K562 (cell line): ENCODE results near the gene MID1IP1. TPM values are rescaled to one million over a fixed set of nuclear protein-coding genes. Genes with fewer than 3 reads are reported as not detected.

Experiments
- ARID3B ChIP-seq: fragments of 250-450 bp; sonication (Bioruptor Pico); IDR thresholded peaks from 2 replicates; pipeline ENCODE4 v1.4.0; 2020; ENCODE audit warnings: borderline replicate concordance
- ASH1L ChIP-seq: fragments of 450-650 bp; IDR thresholded peaks from 2 replicates; pipeline ENCODE4 v1.6.1; 2018; ENCODE audit warnings: borderline replicate concordance, mild to moderate bottlenecking, low read depth; ENCODE audit not compliant: partially characterized antibody
- CBX2 ChIP-seq: fragments of 200-600 bp; sonication (generic); IDR thresholded peaks from one replicate; pipeline ENCODE4 v1.6.1; 2012; ENCODE audit warnings: mild to moderate bottlenecking, low read length, inconsistent platforms; ENCODE audit not compliant: insufficient read depth, poor library complexity, severe bottlenecking
- CREM ChIP-seq: IDR thresholded peaks from 2 replicates; pipeline ENCODE4 v1.6.1; 2014; ENCODE audit warnings: antibody characterized with exemption, low read depth
- DLX4 ChIP-seq: fragments of 250-450 bp; sonication (Bioruptor Pico); IDR thresholded peaks from 2 replicates; pipeline ENCODE4 v1.6.1; 2021; ENCODE audit warnings: mild to moderate bottlenecking
- ELF1 ChIP-seq: fragments of 200-800 bp; sonication (Bioruptor generic); IDR thresholded peaks from 2 replicates; pipeline ENCODE4 v1.6.1; 2016; ENCODE audit warnings: missing genetic modification characterization, missing compliant biosample characterization
- EP400 ChIP-seq: fragments of 450-650 bp; IDR thresholded peaks from 2 replicates; pipeline ENCODE4 v1.6.1; 2017; ENCODE audit warnings: antibody characterized with exemption, mild to moderate bottlenecking, moderate library complexity
- ETV5 ChIP-seq: sonication (generic); formaldehyde crosslinking; IDR thresholded peaks from 2 replicates; pipeline ENCODE4 v1.4.0; 2020; ENCODE audit warnings: low read depth, mild to moderate bottlenecking, missing genetic modification reagents
- HNRNPL ChIP-seq: fragments of 200-400 bp; formaldehyde crosslinking; IDR thresholded peaks from 2 replicates; pipeline ENCODE4 v1.6.1; 2017; ENCODE audit warnings: low read depth, mild to moderate bottlenecking, low read length
- IFI16 ChIP-seq: fragments of 250-450 bp; sonication (Bioruptor Pico); IDR thresholded peaks from 2 replicates; pipeline ENCODE4 v2.1.2; 2022; ENCODE audit warnings: mild to moderate bottlenecking, inconsistent platforms
- KLF10 ChIP-seq: fragments of 250-450 bp; sonication (Bioruptor Pico); IDR thresholded peaks from 2 replicates; pipeline ENCODE4 v1.6.1; 2021; ENCODE audit warnings: matching md5 sums
- MED1 ChIP-seq: sonication (generic); formaldehyde crosslinking; IDR thresholded peaks from 2 replicates; pipeline ENCODE4 v1.8.1; 2023; ENCODE audit warnings: missing genetic modification reagents, borderline replicate concordance
- NR2F6 ChIP-seq: fragments of 450-650 bp; formaldehyde crosslinking; IDR thresholded peaks from 2 replicates; pipeline ENCODE4 v1.4.0; 2020; ENCODE audit warnings: mild to moderate bottlenecking
- PHF21A ChIP-seq: fragments of 450-650 bp; IDR thresholded peaks from 2 replicates; pipeline ENCODE4 v1.6.1; 2017; ENCODE audit warnings: low read depth, borderline replicate concordance
- POLR2A ChIP-seq: fragments of 450-650 bp; conservative IDR thresholded peaks from 2 replicates; pipeline ENCODE4 v1.6.1; 2016
- PRDM10 ChIP-seq: fragments of 450-650 bp; IDR thresholded peaks from 2 replicates; pipeline ENCODE4 v1.6.1; 2018; ENCODE audit not compliant: partially characterized antibody
- SAFB2 ChIP-seq: fragments of 200-400 bp; formaldehyde crosslinking; IDR thresholded peaks from 2 replicates; pipeline ENCODE4 v1.6.1; 2018; ENCODE audit warnings: borderline replicate concordance, low read length, low read depth, moderate library complexity; ENCODE audit not compliant: severe bottlenecking
- TAF7 ChIP-seq: fragments of 450-650 bp; IDR thresholded peaks from 2 replicates; pipeline ENCODE4 v1.6.1; 2016; ENCODE audit warnings: missing genetic modification characterization, missing compliant biosample characterization
- TBL1XR1 ChIP-seq, 2 experiments: IDR thresholded peaks; 2 replicates each; pipeline ENCODE4 v1.6.1; 2012; ENCODE audit warnings: improper control_type of control experiment in 2 of 2, low read length in 2 of 2, mild to moderate bottlenecking in 1 of 2
- ZHX1 ChIP-seq: fragments of 150-350 bp; conservative IDR thresholded peaks from 2 replicates; pipeline ENCODE4 v1.6.1; 2014; ENCODE audit warnings: low read length
- ZNF316 ChIP-seq: fragments of 450-650 bp; IDR thresholded peaks from 2 replicates; pipeline ENCODE4 v1.6.1; 2016
- polyA plus RNA-seq, 8 experiments: library from polyadenylated mRNA; depleted of rRNA in 4 of 8; stranded (reverse) in 5 of 8; unstranded in 3 of 8; fragments of >200 nt; fragmentation: Nextera tagmentation in 2 of 8; fragmentation: Illumina TruSeq in 1 of 8; extraction: Ambion mirVana in 2 of 8; extraction: Trizol in 1 of 8; gene quantifications; 2 replicates each; pipeline versions ENCODE4 v1.2.1 to v1.2.3, GENCODE V29; 2011 to 2014; ENCODE audit warnings: inconsistent platforms in 1 of 8, missing spikeins in 1 of 8
- total RNA-seq, 7 experiments: library from RNA; depleted of rRNA in 6 of 7; stranded (reverse); fragments of >200 nt in 6 of 7; fragmentation: Illumina TruSeq in 2 of 7; extraction: Trizol in 2 of 7; gene quantifications; 2 replicates each; pipeline versions ENCODE4 v1.2.1 to v1.2.3, GENCODE V29; 2011 to 2021; ENCODE audit warnings: low replicate concordance in 1 of 7

The MID1IP1 gene
- total and polyA plus RNA-seq, 9 of the 15 experiments (the other 6 are each of a cell fraction or from before 2014, with no cell fraction given) = 0.51 to 102 (median 27.5) TPM

GRCh38 chrX:38803588-38804431, 2.6 kb downstream of the MID1IP1 start (continued):
- peak; percentile 96 for TF ChIP-seq POLR2A
- no peak for TF ChIP-seq CBX2
- peak; percentile 85 for TF ChIP-seq PHF21A
- TF ChIP-seq ARID3B (CRISPR knock-in tag) = no peak
- no peak for TF ChIP-seq SAFB2
- TF ChIP-seq EP400 = peak; percentile 95
- no peak for TF ChIP-seq IFI16 (CRISPR knock-in tag)
- TF ChIP-seq TAF7 = 0 out of 2 replicates have a peak, but pooled peaks have one; percentile 26
- TF ChIP-seq ETV5 (CRISPR knock-in tag) = no peak
- no peak for TF ChIP-seq DLX4 (CRISPR knock-in tag)
- TF ChIP-seq ELF1 = no peak
- TF ChIP-seq ZHX1 = no peak
- TF ChIP-seq KLF10 (CRISPR knock-in tag) = no peak
- TF ChIP-seq ASH1L = no peak
- TF ChIP-seq TBL1XR1 (IDR thresholded peaks at IDR 0.05; ENCODE audit: low read length in 2 of 2) = peak in 1 of 2 experiments; percentile 29; a peak in 2 of 4 replicates
- peak; percentile 59 for TF ChIP-seq CREM
- no peak for TF ChIP-seq PRDM10
- TF ChIP-seq ZNF316 = no peak
- no peak for TF ChIP-seq NR2F6
- peak; percentile 97 for TF ChIP-seq HNRNPL
- TF ChIP-seq MED1 = no peak
